Activated naive CD8-positive, alpha-beta T cell treated with anti-CD3 and anti-CD28 coated beads, Interleukin-2, amount 50 U/mL, for 24 hours (primary cell): ENCODE measurements around the gene LMAN1L.

Source experiments
- ATAC-seq: fragments of 150-1000 bp; cut with Tn5 transposase; one replicate; pipeline ENCODE4 v1.10.0; 2021
- DNase-seq: peaks from one replicate; pipeline ENCODE4 v3.0.0; 2021
- H3K27ac Mint-ChIP-seq: one replicate; pipeline ENCODE4 v1.8.0; 2021; ENCODE audit warnings: mild to moderate bottlenecking, mixed read lengths
- H3K27me3 Mint-ChIP-seq: one replicate; pipeline ENCODE4 v1.8.0; 2021; ENCODE audit warnings: mixed read lengths
- H3K36me3 Mint-ChIP-seq: one replicate; pipeline ENCODE4 v1.8.0; 2021; ENCODE audit warnings: low read depth, mixed read lengths
- H3K4me1 Mint-ChIP-seq: one replicate; pipeline ENCODE4 v1.8.0; 2021; ENCODE audit warnings: mixed read lengths
- H3K4me3 Mint-ChIP-seq: one replicate; pipeline ENCODE4 v1.8.0; 2021; ENCODE audit warnings: mild to moderate bottlenecking, moderate library complexity, mixed read lengths
- H3K9me3 Mint-ChIP-seq: one replicate; pipeline ENCODE4 v1.8.0; 2021; ENCODE audit warnings: mixed read lengths

Gene LMAN1L

DNA sequence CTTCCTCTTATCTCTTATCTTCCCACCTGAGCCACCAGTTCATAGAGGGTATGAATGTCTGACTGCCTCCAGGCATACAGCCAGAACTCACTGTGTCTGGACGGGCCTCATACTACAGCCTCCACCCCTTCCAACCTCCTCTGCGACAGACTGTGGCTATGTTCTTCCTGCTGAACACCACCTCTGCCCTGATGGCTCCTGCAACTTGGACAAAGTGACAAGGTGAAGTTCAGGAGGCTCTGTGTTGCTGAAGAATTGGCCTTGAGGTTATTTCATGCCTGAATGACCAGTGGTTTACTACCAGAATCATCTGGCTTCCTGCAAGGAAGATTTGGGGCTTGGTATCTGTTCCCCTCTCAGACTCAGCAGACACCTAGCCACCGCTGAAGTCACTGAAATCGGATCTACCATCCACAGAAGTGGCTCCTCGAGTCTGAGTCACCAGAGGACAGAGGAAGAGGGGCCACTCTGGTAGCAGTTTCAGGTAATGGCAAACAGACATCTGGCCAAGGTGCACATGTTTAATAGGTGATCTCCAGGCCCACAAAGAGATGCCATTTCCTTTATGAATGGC, 44.5 kb downstream of the LMAN1L start:
- Mint-ChIP-seq H3K27ac (peak overlapping the region; percentile 82), H3K27me3 (no peaks in the 10 kb centered on the region), H3K4me3 (no peak overlapping the region), H3K36me3 (peaks cover 1% of the 10 kb centered on the region), H3K4me1 (peaks cover 37% of the 10 kb centered on the region), H3K9me3 (no peaks in the 10 kb centered on the region)
- no peak for DNase-seq
- ATAC-seq: peak; percentile 30

DNA sequence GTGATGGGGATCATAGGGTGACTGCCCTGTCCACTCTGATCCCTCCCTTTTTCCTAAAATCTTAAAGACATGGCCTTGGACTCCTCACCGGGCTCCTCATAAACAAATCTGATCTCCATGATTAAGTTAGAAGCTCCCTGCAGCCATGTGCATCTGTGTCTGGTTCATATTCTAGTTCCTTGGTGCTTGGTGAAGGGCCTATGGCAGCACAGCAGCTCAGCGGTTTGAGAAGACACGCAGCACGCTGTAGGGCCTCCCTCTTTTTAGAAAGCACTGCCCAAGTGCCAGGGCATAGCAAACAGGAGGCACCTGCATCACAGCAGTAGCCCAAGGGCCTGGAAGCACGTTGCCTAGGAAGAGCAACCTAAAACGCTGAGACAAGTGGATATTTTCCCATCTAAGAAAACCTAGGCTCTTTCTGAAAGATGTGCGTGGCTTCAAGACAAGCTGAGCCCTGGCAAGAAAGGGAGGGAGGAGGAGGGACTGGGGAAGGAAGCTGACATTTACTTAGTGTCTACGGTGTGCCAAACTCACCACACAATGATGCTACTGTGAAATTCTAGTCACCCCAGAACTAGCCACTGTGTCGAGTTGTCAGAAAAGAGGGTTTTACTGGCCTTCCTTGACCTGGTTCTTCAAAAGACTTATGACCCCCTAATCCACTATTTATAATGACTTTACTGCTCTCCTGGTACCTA, 45.2 kb downstream of the LMAN1L start:
- Mint-ChIP-seq H3K36me3 (peaks cover 1% of the 10 kb centered on the region), H3K27ac (peak overlapping the region; percentile 82), H3K27me3 (no peaks in the 10 kb centered on the region), H3K4me3 (no peak overlapping the region), H3K9me3 (no peaks in the 10 kb centered on the region), H3K4me1 (peaks cover 38% of the 10 kb centered on the region)
- DNase-seq: peak; percentile 13
- peak; percentile 85 for ATAC-seq

DNA sequence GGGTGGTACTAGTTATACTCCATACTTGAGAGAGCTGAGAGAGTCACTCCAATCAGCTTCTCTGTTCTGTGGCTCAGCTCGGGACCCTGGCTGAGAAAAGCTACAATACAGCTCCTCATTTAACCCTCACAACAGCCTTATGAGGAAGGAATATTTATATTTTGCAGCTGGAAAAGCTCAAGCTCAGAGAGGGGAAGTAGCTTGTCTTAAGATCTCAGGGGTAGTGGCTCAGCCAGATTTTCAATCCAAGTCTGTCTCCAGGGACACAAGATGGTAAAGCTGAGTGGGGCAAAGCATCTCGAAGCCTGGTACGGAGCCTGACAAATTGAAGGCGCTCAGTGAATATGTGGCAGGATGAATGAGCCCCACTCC, 45.7 kb downstream of the LMAN1L start:
- Mint-ChIP-seq H3K27me3 (no peaks in the 10 kb centered on the region), H3K4me1 (peaks cover 41% of the 10 kb centered on the region), H3K36me3 (peaks cover 1% of the 10 kb centered on the region), H3K9me3 (no peaks in the 10 kb centered on the region), H3K27ac (peak overlapping the region; percentile 82), H3K4me3 (no peak overlapping the region)
- ATAC-seq (no peak), DNase-seq (no peak)

DNA sequence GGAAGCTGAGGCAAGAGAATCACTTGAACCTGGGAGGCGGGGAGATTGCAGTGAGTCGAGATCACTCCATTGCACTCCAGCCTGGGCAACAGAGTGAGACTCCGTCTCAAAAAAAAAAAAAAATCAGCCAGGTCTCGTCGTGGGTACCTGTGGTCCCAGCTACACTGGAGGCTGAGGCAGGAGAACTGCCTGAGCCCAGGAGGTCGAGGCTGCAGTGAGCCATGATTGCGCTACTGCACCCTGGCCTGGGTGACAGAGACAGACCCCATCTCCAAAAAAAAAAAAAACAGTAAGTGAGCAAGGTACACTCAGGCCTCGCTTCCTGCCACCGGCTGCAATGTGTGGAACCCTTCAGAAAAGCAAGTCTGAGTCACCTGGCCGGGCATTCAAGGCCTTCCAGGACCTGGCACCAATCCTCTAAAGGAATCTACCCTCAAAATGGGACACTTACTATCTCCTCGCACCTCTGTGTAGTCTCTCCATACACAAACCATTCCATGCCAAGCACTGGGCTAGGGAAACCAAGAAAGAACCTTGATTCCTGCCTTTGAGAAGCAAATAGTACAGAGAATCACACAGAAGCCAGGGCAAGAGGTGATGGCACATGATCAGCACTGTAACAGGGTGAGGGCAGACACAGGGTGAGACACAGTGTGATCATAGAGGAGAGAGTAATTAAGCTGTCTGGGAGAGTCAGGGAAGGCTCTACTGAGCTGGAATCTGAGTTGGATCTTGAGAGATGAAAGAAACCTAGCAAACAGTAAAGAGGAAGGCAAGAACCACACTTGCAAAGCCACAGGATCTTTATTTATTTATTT, 50.8 kb downstream of the LMAN1L start:
- Mint-ChIP-seq H3K4me1 (peaks cover 65% of the 10 kb centered on the region), H3K27me3 (no peaks in the 10 kb centered on the region), H3K36me3 (peaks cover 19% of the 10 kb centered on the region), H3K4me3 (no peak overlapping the region), H3K27ac (peak overlapping the region; percentile 30), H3K9me3 (no peaks in the 10 kb centered on the region)
- peak; percentile 70 for ATAC-seq
- no peak for DNase-seq

DNA sequence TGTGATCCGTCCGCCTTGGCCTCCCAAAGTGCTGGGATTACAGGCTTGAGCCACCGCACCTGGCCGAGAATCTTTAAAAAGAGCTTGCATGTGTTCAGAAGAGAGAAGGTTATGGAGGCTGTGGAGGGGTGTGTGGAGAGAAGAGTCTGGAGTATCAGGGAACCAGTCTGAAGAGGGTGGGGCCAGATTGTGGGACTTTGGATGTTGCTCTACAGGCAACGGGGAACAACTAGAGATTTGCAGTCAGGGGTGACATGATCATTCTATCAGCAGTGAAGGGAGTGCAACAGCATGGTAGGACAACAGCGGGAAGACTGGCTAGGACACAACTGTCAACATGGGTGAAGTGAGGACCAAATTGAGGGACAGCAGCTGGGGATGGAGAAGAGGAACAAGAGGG, 51.7 kb downstream of the LMAN1L start:
- DNase-seq: no peak
- Mint-ChIP-seq H3K4me1 (peaks cover 64% of the 10 kb centered on the region), H3K9me3 (no peaks in the 10 kb centered on the region), H3K4me3 (no peak overlapping the region), H3K27ac (peak overlapping the region; percentile 11), H3K27me3 (no peaks in the 10 kb centered on the region), H3K36me3 (peaks cover 23% of the 10 kb centered on the region)
- no peak for ATAC-seq

DNA sequence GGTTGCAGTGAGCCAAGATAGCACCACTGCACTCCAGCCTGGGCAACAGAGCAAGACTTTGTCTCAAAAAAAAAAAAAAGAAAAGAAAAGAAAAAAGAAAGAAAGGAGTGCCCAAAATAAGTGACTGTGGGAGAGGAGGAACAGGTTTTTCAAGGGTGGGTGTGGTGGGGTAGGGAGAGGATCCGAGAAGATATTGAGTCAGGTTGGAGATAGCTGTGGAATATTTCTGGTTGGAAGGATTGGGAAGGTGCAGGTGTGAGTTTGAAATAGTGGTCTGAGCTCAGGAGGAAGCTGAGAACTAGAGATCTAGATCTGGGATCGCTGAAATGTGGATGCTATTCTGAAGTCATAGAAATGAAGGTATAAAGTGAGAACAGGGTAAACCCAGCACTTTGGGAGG, 52.7 kb downstream of the LMAN1L start:
- Mint-ChIP-seq H3K4me3 (no peak overlapping the region), H3K9me3 (no peaks in the 10 kb centered on the region), H3K4me1 (peaks cover 68% of the 10 kb centered on the region), H3K36me3 (peaks cover 27% of the 10 kb centered on the region), H3K27ac (peak overlapping the region; percentile 60), H3K27me3 (no peaks in the 10 kb centered on the region)
- no peak for ATAC-seq
- no peak for DNase-seq

DNA sequence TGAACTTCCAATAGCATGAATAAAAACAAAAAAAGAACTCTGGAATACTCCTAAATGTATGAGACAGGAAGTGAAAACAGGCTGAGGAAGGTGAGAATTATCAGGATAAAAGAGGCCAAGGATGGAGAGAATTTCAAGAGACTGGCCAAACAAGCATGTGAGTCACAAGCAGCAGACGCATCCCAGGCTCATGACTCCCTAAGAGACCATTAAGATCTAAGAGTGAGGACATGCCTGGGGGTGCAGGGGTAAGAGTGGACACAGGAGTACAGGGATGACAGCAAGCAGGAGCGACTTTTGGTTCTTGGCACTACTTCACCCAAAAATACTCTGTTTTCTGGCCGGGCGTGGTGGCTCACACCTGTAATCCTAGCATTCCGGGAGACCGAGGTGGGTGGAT, 53.5 kb downstream of the LMAN1L start:
- DNase-seq (no peak), ATAC-seq (no peak)
- peaks cover 27% of the 10 kb centered on the region for H3K36me3 Mint-ChIP-seq
- H3K27ac Mint-ChIP-seq: no peak overlapping the region
- H3K4me3 Mint-ChIP-seq: no peak overlapping the region
- no peaks in the 10 kb centered on the region for H3K27me3 Mint-ChIP-seq
- H3K9me3 Mint-ChIP-seq: no peaks in the 10 kb centered on the region
- H3K4me1 Mint-ChIP-seq: peaks cover 75% of the 10 kb centered on the region

DNA sequence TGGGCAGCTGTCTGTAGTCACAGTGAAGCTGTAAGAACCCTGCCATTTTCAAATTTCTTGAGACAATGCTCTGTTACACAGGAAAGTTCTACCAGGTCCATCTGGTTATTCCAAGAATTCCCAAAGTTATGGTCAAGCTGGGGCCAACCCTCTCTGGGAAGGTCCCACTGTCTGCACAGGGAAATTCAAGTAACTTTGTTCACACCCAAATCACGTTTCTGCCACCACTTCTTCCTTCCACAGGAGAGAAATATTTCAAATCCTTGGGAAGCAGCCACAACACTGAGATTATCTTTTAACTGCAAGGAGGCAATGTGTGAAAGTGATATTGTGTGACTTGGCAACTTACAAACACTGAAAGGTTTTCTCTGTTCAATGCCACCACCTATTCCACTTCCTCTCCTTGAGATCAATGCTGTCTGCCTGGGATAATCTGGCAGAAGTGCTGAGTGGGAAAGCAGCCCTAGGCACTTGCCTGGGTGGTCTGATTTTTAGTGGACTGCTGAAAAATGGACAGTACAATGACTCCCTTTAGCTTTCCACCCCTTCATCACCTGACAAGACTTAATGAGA, 54.9 kb downstream of the LMAN1L start:
- peaks cover 30% of the 10 kb centered on the region for H3K36me3 Mint-ChIP-seq
- H3K4me1 Mint-ChIP-seq: peaks cover 84% of the 10 kb centered on the region
- no peaks in the 10 kb centered on the region for H3K9me3 Mint-ChIP-seq
- no peaks in the 10 kb centered on the region for H3K27me3 Mint-ChIP-seq
- no peak for ATAC-seq
- H3K4me3 Mint-ChIP-seq: peak overlapping the region; percentile 2
- no peak for DNase-seq
- peak overlapping the region; percentile 73 for H3K27ac Mint-ChIP-seq

DNA sequence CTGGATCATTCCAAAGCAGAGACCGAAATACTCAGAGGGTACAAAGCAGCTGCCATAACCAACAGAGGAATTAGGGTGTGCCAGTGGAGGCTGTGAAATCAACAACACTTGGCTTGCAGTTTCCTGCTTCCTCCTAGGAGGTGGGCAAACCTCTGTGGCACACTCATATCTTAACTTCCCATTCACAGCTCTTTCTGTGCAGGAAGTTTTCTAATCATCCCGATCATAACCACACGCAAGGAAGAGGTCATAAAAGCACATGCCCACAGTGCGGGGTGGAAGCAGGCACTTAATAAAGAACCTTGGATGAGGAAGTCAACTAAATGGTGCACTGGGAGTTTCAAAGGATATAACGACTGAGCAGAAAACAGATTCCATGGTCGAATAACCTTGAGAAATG, 55.4 kb downstream of the LMAN1L start:
- ATAC-seq (no peak), DNase-seq (no peak)
- no peaks in the 10 kb centered on the region for H3K27me3 Mint-ChIP-seq
- peaks cover 86% of the 10 kb centered on the region for H3K4me1 Mint-ChIP-seq
- H3K9me3 Mint-ChIP-seq: no peaks in the 10 kb centered on the region
- peak overlapping the region; percentile 2 for H3K4me3 Mint-ChIP-seq
- H3K27ac Mint-ChIP-seq: peak overlapping the region; percentile 73
- H3K36me3 Mint-ChIP-seq: peaks cover 34% of the 10 kb centered on the region

DNA sequence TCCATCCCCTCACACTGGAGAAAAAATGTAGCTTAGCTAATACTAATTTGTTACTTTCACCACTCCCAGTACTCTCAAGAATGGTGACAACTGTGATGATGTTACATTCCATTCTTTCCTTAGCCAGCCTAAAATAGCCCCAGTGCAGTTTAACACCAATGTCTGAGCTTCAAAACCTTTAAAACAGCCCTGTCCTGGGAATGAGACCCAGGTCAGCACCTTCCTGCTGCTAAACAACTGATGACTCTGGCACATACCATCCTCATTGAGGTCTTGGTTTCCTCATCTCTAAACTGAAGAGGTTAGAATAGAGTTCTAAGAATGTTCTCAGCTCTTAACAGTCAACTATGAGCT, 56.7 kb downstream of the LMAN1L start:
- DNase-seq (no peak), ATAC-seq (no peak)
- H3K4me3 Mint-ChIP-seq: no peak overlapping the region
- peaks cover 84% of the 10 kb centered on the region for H3K4me1 Mint-ChIP-seq
- H3K9me3 Mint-ChIP-seq: no peaks in the 10 kb centered on the region
- peaks cover 32% of the 10 kb centered on the region for H3K36me3 Mint-ChIP-seq
- peak overlapping the region; percentile 84 for H3K27ac Mint-ChIP-seq
- H3K27me3 Mint-ChIP-seq: no peaks in the 10 kb centered on the region

DNA sequence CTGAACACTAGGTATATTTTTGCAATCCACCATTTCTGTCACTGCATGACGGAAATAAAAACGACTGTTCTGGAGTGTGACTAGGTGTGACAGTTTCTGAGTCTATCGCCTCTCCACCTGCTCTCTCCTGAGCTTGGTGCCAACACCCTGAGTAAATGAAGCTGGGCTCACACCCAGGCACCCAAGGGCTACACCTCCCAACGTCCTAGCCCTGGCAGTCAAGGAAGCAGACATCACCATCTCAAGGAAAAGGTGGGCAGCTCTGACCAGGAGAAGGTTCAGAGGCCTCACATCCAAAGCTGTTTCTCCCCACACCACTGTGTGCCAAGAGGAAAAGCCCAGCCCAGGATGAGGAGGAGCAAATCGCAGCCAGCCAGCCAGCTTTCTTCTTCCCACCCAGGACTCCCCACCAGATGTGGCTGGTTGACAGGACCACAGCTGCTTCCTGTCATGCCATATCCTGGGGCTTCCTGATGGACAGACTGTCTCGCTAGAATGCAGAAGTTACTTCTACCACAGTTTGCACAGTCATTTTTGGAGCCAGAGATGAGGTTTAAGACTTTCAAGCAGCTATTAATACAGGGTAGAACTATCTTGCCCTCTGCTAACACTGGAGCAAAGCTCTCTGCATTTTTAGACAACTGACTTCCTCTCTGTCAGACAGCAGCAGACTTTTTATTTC, 57.2 kb downstream of the LMAN1L start:
- Mint-ChIP-seq H3K36me3 (peaks cover 32% of the 10 kb centered on the region), H3K27ac (peak overlapping the region; percentile 84), H3K4me3 (peak overlapping the region; percentile 58), H3K4me1 (peaks cover 81% of the 10 kb centered on the region), H3K27me3 (no peaks in the 10 kb centered on the region), H3K9me3 (no peaks in the 10 kb centered on the region)
- ATAC-seq (peak; percentile 30), DNase-seq (peak; percentile 32)

DNA sequence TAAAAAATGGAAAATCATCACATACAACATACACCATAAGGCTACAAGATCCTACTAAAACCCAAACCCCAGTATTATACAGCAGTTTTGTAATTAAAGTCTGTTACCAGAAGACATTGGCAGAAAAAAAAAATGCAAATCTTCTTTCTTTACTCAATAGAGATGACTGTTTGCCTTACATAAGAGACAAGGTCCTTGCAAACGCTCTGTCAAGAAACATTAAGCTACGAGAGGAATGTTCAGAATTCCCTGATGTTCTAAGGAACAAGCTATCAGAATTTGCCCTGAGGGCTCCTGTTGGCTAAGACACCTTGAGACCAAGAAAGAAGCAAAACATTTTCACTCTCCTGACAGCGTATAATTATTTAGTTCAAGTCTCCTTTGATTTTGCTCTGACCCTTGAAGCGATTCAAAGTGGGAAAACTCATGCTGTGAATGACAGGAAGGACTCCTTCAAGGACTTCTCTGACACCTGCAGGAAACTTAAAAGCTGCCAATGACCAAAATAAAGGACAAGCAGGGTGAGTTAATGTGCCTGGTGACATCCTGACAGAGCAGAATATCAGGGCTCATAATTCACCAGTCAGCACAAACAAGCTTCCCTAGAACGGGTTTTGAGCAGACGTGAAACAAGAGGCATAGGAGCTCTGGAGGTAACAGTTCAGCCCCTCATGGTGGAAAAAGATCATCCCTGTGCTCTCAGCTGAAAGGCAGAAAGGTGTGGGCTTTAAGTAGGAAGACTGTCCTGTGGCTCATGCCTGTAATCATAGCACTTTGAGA, 58.0 kb downstream of the LMAN1L start:
- peaks cover 32% of the 10 kb centered on the region for H3K36me3 Mint-ChIP-seq
- peaks cover 76% of the 10 kb centered on the region for H3K4me1 Mint-ChIP-seq
- H3K27ac Mint-ChIP-seq: peak overlapping the region; percentile 84
- ATAC-seq: no peak
- no peak for DNase-seq
- H3K4me3 Mint-ChIP-seq: peak overlapping the region; percentile 58
- no peaks in the 10 kb centered on the region for H3K27me3 Mint-ChIP-seq
- H3K9me3 Mint-ChIP-seq: no peaks in the 10 kb centered on the region

DNA sequence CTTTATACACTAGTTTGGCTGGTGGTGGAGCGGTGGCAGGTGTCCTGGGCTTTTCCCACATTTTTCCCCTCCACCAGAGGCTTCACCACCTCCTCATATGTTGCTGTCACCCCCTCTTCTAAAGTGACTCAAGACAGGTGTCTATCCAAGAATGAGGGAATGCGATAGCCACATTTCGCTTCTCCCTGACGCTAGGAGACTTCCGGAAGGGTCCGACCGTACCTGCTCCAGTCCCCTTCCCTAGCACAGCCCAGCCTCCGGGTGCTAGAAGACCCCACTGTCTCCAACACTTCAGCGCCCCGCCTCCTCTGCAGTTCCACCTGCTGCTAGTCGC, 60.0 kb downstream of the LMAN1L start:
- H3K4me3 Mint-ChIP-seq: peak overlapping the region; percentile 97
- DNase-seq (no peak), ATAC-seq (no peak)
- peaks cover 21% of the 10 kb centered on the region for H3K36me3 Mint-ChIP-seq
- H3K4me1 Mint-ChIP-seq: peaks cover 57% of the 10 kb centered on the region
- peak overlapping the region; percentile 91 for H3K27ac Mint-ChIP-seq
- no peaks in the 10 kb centered on the region for H3K9me3 Mint-ChIP-seq
- no peaks in the 10 kb centered on the region for H3K27me3 Mint-ChIP-seq
